ENCODE measurements around the gene CRTC1.

DNA sequence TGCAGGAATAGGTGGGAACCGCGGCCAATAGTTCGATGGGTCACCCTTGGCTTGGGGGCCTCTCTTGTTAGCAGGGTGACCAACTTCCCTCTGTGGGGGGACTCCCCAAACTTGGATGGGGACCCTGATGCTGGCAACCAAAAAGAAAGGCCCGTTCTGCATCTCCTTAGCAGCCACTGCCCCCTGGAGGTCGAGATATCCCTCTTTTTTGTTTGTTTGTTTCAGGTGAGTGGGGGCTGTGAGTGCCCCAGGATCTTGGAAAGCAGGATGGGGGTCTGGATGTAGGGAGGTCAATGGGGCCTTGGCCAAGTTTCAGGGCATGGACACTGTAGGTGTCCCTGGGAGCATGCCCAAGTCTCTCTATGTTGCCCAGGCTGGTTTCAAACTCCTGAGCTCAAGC, 7.7 kb upstream of the CRTC1 start:
- peak; percentile 23 to 54 for TF ChIP-seq CTCF (conservative IDR thresholded peaks at IDR 0.05 in 1 of 2, IDR thresholded peaks at IDR 0.05 in 1 of 2; ENCODE audit: extremely low read depth in 1 of 2, insufficient read depth in 1 of 2, low read depth in 1 of 2, low read length in 2 of 2)
- no peak for TF ChIP-seq EZH2 (IDR thresholded peaks at IDR 0.05; ENCODE audit: borderline replicate concordance, low read length)

Data from mammary epithelial cell (primary cell).